ENCODE measurements around the gene TENM4.

TENM4 gene

GRCh38 chr11:79108851-79109250 is 332.0 kb downstream of the TENM4 start:
- no peak for DNase-seq

GRCh38 chr11:79102840-79103239 is 338.0 kb downstream of the TENM4 start:
- DNase-seq, result no peak

GRCh38 chr11:79101656-79102055 is 339.2 kb downstream of the TENM4 start:
- no peak for DNase-seq

- DNase-seq, result peak; percentile 27 to 29
Observed at GRCh38 chr11:79100093-79100910, 340.5 kb downstream of the TENM4 start.

- no peak for DNase-seq
Observed at GRCh38 chr11:79098146-79098545, 342.7 kb downstream of the TENM4 start.

- DNase-seq, result no peak
Observed at GRCh38 chr11:79097246-79097875, 343.5 kb downstream of the TENM4 start.

GRCh38 chr11:79095424-79095823 is 345.4 kb downstream of the TENM4 start:
- DNase-seq, result no peak

- no peak for DNase-seq
Observed at GRCh38 chr11:79094616-79095015, 346.2 kb downstream of the TENM4 start.

GRCh38 chr11:79092791-79093353 is 348.0 kb downstream of the TENM4 start:
- no peak for DNase-seq

GRCh38 chr11:79090191-79090705 is 350.6 kb downstream of the TENM4 start:
- peak in 1 of 2 experiments; percentile 72 for DNase-seq

- DNase-seq, result no peak
Observed at GRCh38 chr11:79089601-79090000, 351.2 kb downstream of the TENM4 start.

- DNase-seq, result no peak
Observed at GRCh38 chr11:79088967-79089366, 351.9 kb downstream of the TENM4 start.

GRCh38 chr11:79087961-79088318 is 352.9 kb downstream of the TENM4 start:
- no peak for DNase-seq

- no peak for DNase-seq
Observed at GRCh38 chr11:79087238-79087960, 353.4 kb downstream of the TENM4 start.

GRCh38 chr11:79086056-79086455 is 354.8 kb downstream of the TENM4 start:
- no peak for DNase-seq

- no peak for DNase-seq
Observed at GRCh38 chr11:79084382-79084781, 356.4 kb downstream of the TENM4 start.

- DNase-seq, result no peak
Observed at GRCh38 chr11:79083352-79083751, 357.5 kb downstream of the TENM4 start.

GRCh38 chr11:79082907-79083306 is 357.9 kb downstream of the TENM4 start:
- no peak for DNase-seq

- DNase-seq, result no peak
Observed at GRCh38 chr11:79082280-79082679, 358.6 kb downstream of the TENM4 start.

- peak in 1 of 2 experiments; percentile 11 for DNase-seq
Observed at GRCh38 chr11:79081471-79082031, 359.3 kb downstream of the TENM4 start.

GRCh38 chr11:79080551-79080950 is 360.3 kb downstream of the TENM4 start:
- peak in 1 of 2 experiments; percentile 19 for DNase-seq

- DNase-seq, result peak; percentile 66 to 83
Observed at GRCh38 chr11:79078999-79079398, 361.8 kb downstream of the TENM4 start.

- no peak for DNase-seq
Observed at GRCh38 chr11:79078456-79078855, 362.4 kb downstream of the TENM4 start.
